ENCODE results near the gene ATP5PD. TPM values are rescaled to one million over a fixed set of nuclear protein-coding genes. Genes with fewer than 3 reads are reported as not detected.
A peak's percentile ranks its signal among the peaks of the same experiment; 100 is the strongest.

The ATP5PD gene
- total and polyA plus RNA-seq, 2 of the 13 experiments (the other 11 are each of a cell fraction or from before 2014, with no cell fraction given) = 158 to 428 TPM

- TF ChIP-seq DMTF1 (CRISPR knock-in tag; IDR thresholded peaks at IDR 0.05) (peak; percentile 67; the same call in 1 of the 2 replicates), RARG (CRISPR knock-in tag; IDR thresholded peaks at IDR 0.05; ENCODE audit: low read depth) (peak; percentile 88; the same call in 1 of the 2 replicates), MIXL1 (CRISPR knock-in tag; IDR thresholded peaks at IDR 0.05) (peak; percentile 95), BHLHE40 (IDR thresholded peaks at IDR 0.05; ENCODE audit: low read length) (peak; percentile 77), PLSCR1 (CRISPR knock-in tag; IDR thresholded peaks at IDR 0.05; ENCODE audit: borderline replicate concordance) (no peak), KIAA2018 (CRISPR knock-in tag; IDR thresholded peaks at IDR 0.05; ENCODE audit: borderline replicate concordance) (no peak), PRPF4 (IDR thresholded peaks at IDR 0.05; ENCODE audit: low read depth, low read length, poor library complexity, severe bottlenecking) (peak; percentile 95), ZNF619 (CRISPR knock-in tag; IDR thresholded peaks at IDR 0.05) (0 out of 2 replicates have a peak, but pooled peaks have one; percentile 28), TBX3 (IDR thresholded peaks at IDR 0.05; ENCODE audit: borderline replicate concordance) (no peak), CCAR2 (optimal IDR thresholded peaks at IDR 0.05; ENCODE audit: low read depth, low read length) (no peak), TMF1 (CRISPR knock-in tag; IDR thresholded peaks at IDR 0.05; ENCODE audit: low read depth) (no peak), NR2F6 (IDR thresholded peaks at IDR 0.05) (no peak), NR2F6 (CRISPR knock-in tag; IDR thresholded peaks at IDR 0.05) (peak; percentile 81; the same call in 1 of the 2 replicates), TRIM24 (CRISPR knock-in tag; IDR thresholded peaks at IDR 0.05) (no peak), ZNF569 (CRISPR knock-in tag; IDR thresholded peaks at IDR 0.05; ENCODE audit: borderline replicate concordance) (no peak), THYN1 (CRISPR knock-in tag; IDR thresholded peaks at IDR 0.05; ENCODE audit: borderline replicate concordance, low read depth) (no peak), RCOR2 (CRISPR knock-in tag; IDR thresholded peaks at IDR 0.05) (peak; percentile 89)
- TF ChIP-seq, protein P1, sequence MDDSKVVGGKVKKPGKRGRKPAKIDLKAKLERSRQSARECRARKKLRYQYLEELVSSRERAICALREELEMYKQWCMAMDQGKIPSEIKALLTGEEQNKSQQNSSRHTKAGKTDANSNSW (CRISPR knock-in tag; IDR thresholded peaks at IDR 0.05; ENCODE audit: borderline replicate concordance) = no peak
Measured at GRCh38 chr17:75033346-75034235, 13.2 kb downstream of the ATP5PD start (continued).
